Ascending aorta (tissue), 2 donors: Measurements from ENCODE around the gene TSPYL1. TPM values are rescaled to one million over a fixed set of nuclear protein-coding genes. Genes with fewer than 3 reads are reported as not detected.
A peak's percentile ranks its signal among the peaks of the same experiment; 100 is the strongest.

Experiments used
- DNase-seq, 2 donors: peaks; one replicate each; pipeline ENCODE4 v3.0.0-alpha.2; 2019; ENCODE audit warnings: low spot score in 2 of 2
- H3K27ac ChIP-seq, 2 donors: fragments of 200-600 bp; sonication (generic); one replicate each; pipeline ENCODE4 v1.5.1; 2016 to 2017; ENCODE audit warnings: mild to moderate bottlenecking in 1 of 2
- H3K27me3 ChIP-seq: fragments of 200-600 bp; sonication (generic); one replicate; pipeline ENCODE4 v1.5.1; 2017
- H3K36me3 ChIP-seq, 2 donors: fragments of 200-600 bp; sonication (generic); one replicate each; pipeline ENCODE4 v1.5.1; 2016
- H3K4me1 ChIP-seq, 2 donors: fragments of 200-600 bp; sonication (generic); one replicate each; pipeline ENCODE4 v1.5.1; 2016 to 2017; ENCODE audit warnings: mild to moderate bottlenecking in 1 of 2
- H3K4me3 ChIP-seq, 2 donors: fragments of 200-600 bp; sonication (generic); one replicate each; pipeline ENCODE4 v1.5.1; 2016 to 2017; ENCODE audit warnings: mild to moderate bottlenecking in 1 of 2
- H3K9me3 ChIP-seq, 2 donors: fragments of 200-600 bp; sonication (generic); one replicate each; pipeline ENCODE4 v1.5.1; 2016
- intact Hi-C: fragments of 100-400 bp; cut with DNase I; formaldehyde crosslinking; loops from one replicate; pipeline ENCODE4 v1.15.1; 2023
- total RNA-seq: library from RNA; depleted of rRNA; stranded (reverse); fragments of >200 nt; gene quantifications from one replicate; pipeline ENCODE4 v1.1.0, GENCODE V29; 2016
- TF ChIP-seq, protein P1 (sequence below), 3 experiments: fragments of 200-600 bp in 2 of 3; fragments of 450-650 bp in 1 of 3; sonication (generic) in 2 of 3; IDR thresholded peaks; one replicate each; pipeline ENCODE4 v1.5.1; 2016 to 2019; ENCODE audit warnings: antibody characterized with exemption in 3 of 3, mild to moderate bottlenecking in 1 of 3, moderate library complexity in 1 of 3

The TSPYL1 gene
- total RNA-seq, 1 donor from 2014 or later, result 36.6 TPM

GRCh38 chr6:116292553-116292952 is 12.8 kb upstream of the TSPYL1 start:
- H3K27me3 ChIP-seq, result no peaks in the 10 kb centered on the region
- TF ChIP-seq, protein P1, sequence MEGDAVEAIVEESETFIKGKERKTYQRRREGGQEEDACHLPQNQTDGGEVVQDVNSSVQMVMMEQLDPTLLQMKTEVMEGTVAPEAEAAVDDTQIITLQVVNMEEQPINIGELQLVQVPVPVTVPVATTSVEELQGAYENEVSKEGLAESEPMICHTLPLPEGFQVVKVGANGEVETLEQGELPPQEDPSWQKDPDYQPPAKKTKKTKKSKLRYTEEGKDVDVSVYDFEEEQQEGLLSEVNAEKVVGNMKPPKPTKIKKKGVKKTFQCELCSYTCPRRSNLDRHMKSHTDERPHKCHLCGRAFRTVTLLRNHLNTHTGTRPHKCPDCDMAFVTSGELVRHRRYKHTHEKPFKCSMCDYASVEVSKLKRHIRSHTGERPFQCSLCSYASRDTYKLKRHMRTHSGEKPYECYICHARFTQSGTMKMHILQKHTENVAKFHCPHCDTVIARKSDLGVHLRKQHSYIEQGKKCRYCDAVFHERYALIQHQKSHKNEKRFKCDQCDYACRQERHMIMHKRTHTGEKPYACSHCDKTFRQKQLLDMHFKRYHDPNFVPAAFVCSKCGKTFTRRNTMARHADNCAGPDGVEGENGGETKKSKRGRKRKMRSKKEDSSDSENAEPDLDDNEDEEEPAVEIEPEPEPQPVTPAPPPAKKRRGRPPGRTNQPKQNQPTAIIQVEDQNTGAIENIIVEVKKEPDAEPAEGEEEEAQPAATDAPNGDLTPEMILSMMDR (IDR thresholded peaks at IDR 0.05), result no peak
- H3K36me3 ChIP-seq, result no peaks in the 10 kb centered on the region
- no peak for DNase-seq
- H3K4me3 ChIP-seq, result no peak overlapping the region
- intact Hi-C loops, result no loop called here
- H3K27ac ChIP-seq, result no peak overlapping the region
- H3K9me3 ChIP-seq, result no peaks in the 10 kb centered on the region
- H3K4me1 ChIP-seq, result no peaks in the 10 kb centered on the region

- intact Hi-C loops, result no loop called here
Observed at GRCh38 chr6:116291701-116292396, 12.1 kb upstream of the TSPYL1 start.

DNA sequence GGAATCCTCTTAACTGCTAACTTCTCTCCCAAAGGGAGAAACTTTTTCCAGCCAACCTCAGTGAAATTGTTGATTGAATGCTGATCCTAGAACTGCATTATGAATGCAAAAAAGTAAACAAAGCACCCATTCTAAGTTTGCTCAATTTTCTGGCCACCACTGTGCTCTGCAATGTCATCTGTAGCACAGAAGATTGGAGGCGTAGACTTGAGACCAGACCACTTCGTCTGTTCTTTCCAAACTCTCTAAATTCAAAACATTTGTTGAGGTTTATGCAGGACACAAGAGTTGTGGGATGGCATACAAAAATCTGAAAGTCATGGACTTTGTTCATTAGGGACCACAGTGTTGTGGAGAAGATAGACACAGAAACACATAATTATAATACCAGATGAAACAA is 11.1 kb upstream of the TSPYL1 start:
- Histone ChIP-seq H3K36me3 (no peaks in the 10 kb centered on the region), H3K9me3 (no peaks in the 10 kb centered on the region), H3K4me3 (no peak overlapping the region), H3K27ac (no peak overlapping the region), H3K27me3 (no peaks in the 10 kb centered on the region), H3K4me1 (no peaks in the 10 kb centered on the region)
- TF ChIP-seq, protein P1 (IDR thresholded peaks at IDR 0.05), result no peak
- intact Hi-C loops, result no loop called here
- DNase-seq, result no peak

More at GRCh38 chr6:116291701-116292396, 12.1 kb upstream of the TSPYL1 start:
- no peaks in the 10 kb centered on the region for H3K36me3 ChIP-seq
- H3K4me3 ChIP-seq, result no peak overlapping the region
- no peaks in the 10 kb centered on the region for H3K4me1 ChIP-seq
- H3K27me3 ChIP-seq, result no peaks in the 10 kb centered on the region
- no peak for DNase-seq
- TF ChIP-seq, protein P1 (IDR thresholded peaks at IDR 0.05), result no peak
- H3K9me3 ChIP-seq, result no peaks in the 10 kb centered on the region
- H3K27ac ChIP-seq, result no peak overlapping the region

GRCh38 chr6:116289876-116290275 is 10.1 kb upstream of the TSPYL1 start:
- no peaks in the 10 kb centered on the region for H3K27me3 ChIP-seq
- TF ChIP-seq, protein P1 (IDR thresholded peaks at IDR 0.05), result no peak
- intact Hi-C loops, result no loop called here

GRCh38 chr6:116287689-116288282 is 8.1 kb upstream of the TSPYL1 start:
- no peak for DNase-seq
- Histone ChIP-seq H3K36me3 (no peaks in the 10 kb centered on the region), H3K4me3 (no peak overlapping the region), H3K27ac (no peak overlapping the region), H3K4me1 (no peaks in the 10 kb centered on the region), H3K27me3 (no peaks in the 10 kb centered on the region), H3K9me3 (no peaks in the 10 kb centered on the region)
- TF ChIP-seq, protein P1 (IDR thresholded peaks at IDR 0.05), result peak; percentile 71 to 90 (median 87)
- intact Hi-C loops, result loop anchor here (1.0 to 2.0 kb wide), 2 partner anchors 83 to 245 kb away; partner anchors contain the start of gene DSE

More at GRCh38 chr6:116289876-116290275, 10.1 kb upstream of the TSPYL1 start:
- no peak for DNase-seq
- H3K27ac ChIP-seq, result no peak overlapping the region
- no peaks in the 10 kb centered on the region for H3K4me1 ChIP-seq
- H3K9me3 ChIP-seq, result no peaks in the 10 kb centered on the region
- no peak overlapping the region for H3K4me3 ChIP-seq
- no peaks in the 10 kb centered on the region for H3K36me3 ChIP-seq
